ENCODE measurements around the gene SH3D19. TPM values are rescaled to one million over a fixed set of nuclear protein-coding genes. Genes with fewer than 3 reads are reported as not detected.
"Not testable (repeated sequence)": the region's sequence is repeated elsewhere in the genome, so short reads cannot be mapped to it uniquely, and the experiment has no call there.

Gene SH3D19
- total RNA-seq, 3 donors from 2014 or later, result 0.24 to 0.61 (median 0.56) TPM

DNA sequence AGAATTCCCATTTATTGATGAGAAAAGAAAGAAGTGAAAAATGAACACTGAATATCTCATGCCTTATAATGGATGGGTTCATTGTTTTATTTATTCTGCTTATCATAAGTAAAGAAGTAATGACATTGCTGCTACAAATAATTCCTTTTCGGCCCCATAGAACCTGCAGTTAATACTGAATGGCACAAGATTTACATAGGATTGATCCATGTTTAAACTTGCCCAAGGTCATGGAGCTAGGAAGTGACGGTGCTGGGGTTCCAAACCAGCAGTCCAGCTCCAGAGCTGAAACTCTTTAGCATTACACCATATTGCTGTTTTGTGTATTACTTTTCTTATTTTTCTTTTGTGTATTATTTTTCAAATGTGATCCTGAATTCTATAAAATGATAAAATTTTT lies 78.7 kb downstream of the SH3D19 start:
- Mint-ChIP-seq H3K9me3 (no peaks in the 10 kb centered on the region), H3K4me1 (ENCODE audit: low read depth) (no peaks in the 10 kb centered on the region), H3K36me3 (ENCODE audit: insufficient read depth) (no peaks in the 10 kb centered on the region), H3K27me3 (ENCODE audit: low read depth) (peaks cover 2% of the 10 kb centered on the region), H3K4me3 (no peak overlapping the region)
- no peak for DNase-seq
- no peak for ATAC-seq

GRCh38 chr4:151242305-151242704 lies 83.1 kb downstream of the SH3D19 start:
- no peak overlapping the region for H3K4me3 Mint-ChIP-seq
- DNase-seq, result no peak
- ATAC-seq, result no peak
- H3K4me1 Mint-ChIP-seq (ENCODE audit: low read depth), result no peaks in the 10 kb centered on the region
- H3K36me3 Mint-ChIP-seq (ENCODE audit: insufficient read depth), result no peaks in the 10 kb centered on the region
- no peaks in the 10 kb centered on the region for H3K9me3 Mint-ChIP-seq
- H3K27me3 Mint-ChIP-seq (ENCODE audit: low read depth), result peaks cover 20% of the 10 kb centered on the region

DNA sequence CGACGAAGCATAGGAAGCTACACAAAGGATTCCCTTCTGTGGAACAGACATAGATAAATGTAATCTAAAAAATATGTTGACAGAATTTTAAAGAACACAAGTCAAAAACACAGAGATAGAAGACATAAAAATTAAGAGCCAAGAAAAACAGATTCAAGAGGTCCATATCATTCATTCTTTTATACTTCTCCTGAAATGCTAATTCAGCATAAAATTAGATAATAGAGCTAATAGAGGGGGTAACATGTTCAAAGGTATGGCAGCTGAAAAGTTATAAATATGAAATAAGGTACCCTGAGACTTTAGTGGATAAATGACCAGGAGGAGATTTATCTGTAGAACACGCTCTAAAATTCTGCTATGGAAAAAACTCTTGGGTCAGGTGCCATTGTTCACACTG lies 85.8 kb downstream of the SH3D19 start:
- no peak for DNase-seq
- Mint-ChIP-seq H3K4me3 (no peak overlapping the region), H3K4me1 (ENCODE audit: low read depth) (no peaks in the 10 kb centered on the region), H3K36me3 (ENCODE audit: insufficient read depth) (no peaks in the 10 kb centered on the region), H3K9me3 (no peaks in the 10 kb centered on the region), H3K27me3 (ENCODE audit: low read depth) (peaks cover 17% of the 10 kb centered on the region)
- ATAC-seq, result no peak

DNA sequence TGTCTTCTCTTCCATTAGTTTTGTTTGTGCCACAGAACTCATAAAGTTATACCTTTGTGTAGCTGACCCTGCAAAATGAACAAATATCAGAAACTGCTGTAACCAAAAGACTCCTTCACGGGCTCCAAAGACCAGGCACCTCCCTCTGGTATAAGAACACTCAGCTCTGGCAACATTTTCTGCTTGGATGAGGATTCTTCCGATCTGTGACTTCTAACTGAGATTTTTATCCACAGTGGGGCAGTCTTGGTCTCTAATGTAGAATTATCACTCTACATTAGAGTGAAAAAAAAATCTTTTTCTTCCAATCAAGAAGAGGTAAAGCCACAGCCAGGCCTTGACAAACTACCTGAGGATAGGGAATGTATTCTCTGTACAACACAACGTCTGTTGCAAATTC lies 86.9 kb downstream of the SH3D19 start:
- Mint-ChIP-seq H3K36me3 (ENCODE audit: insufficient read depth) (no peaks in the 10 kb centered on the region), H3K4me1 (ENCODE audit: low read depth) (no peaks in the 10 kb centered on the region), H3K9me3 (no peaks in the 10 kb centered on the region), H3K4me3 (no peak overlapping the region), H3K27me3 (ENCODE audit: low read depth) (peaks cover 17% of the 10 kb centered on the region)
- no peak for ATAC-seq
- DNase-seq, result no peak

- ATAC-seq, result no peak
- no peaks in the 10 kb centered on the region for H3K9me3 Mint-ChIP-seq
- DNase-seq, result no peak
- peaks cover 17% of the 10 kb centered on the region for H3K27me3 Mint-ChIP-seq (ENCODE audit: low read depth)
- H3K36me3 Mint-ChIP-seq (ENCODE audit: insufficient read depth), result no peaks in the 10 kb centered on the region
- H3K4me3 Mint-ChIP-seq, result no peak overlapping the region
- no peaks in the 10 kb centered on the region for H3K4me1 Mint-ChIP-seq (ENCODE audit: low read depth)
Observed at GRCh38 chr4:151236036-151236435, 89.4 kb downstream of the SH3D19 start.

- not testable (repeated sequence) for DNase-seq; H3K4me1 Mint-ChIP-seq (ENCODE audit: low read depth); H3K4me3 Mint-ChIP-seq; ATAC-seq; H3K9me3 Mint-ChIP-seq; H3K36me3 Mint-ChIP-seq (ENCODE audit: insufficient read depth)
- H3K27me3 Mint-ChIP-seq (ENCODE audit: low read depth), result peaks cover 17% of the 10 kb centered on the region
Observed at GRCh38 chr4:151235373-151235772, 90.0 kb downstream of the SH3D19 start.

- Mint-ChIP-seq H3K36me3 (ENCODE audit: insufficient read depth) (no peaks in the 10 kb centered on the region), H3K9me3 (no peaks in the 10 kb centered on the region), H3K27me3 (ENCODE audit: low read depth) (peaks cover 16% of the 10 kb centered on the region), H3K4me1 (ENCODE audit: low read depth) (no peaks in the 10 kb centered on the region), H3K4me3 (no peak overlapping the region)
- ATAC-seq (no peak), DNase-seq (no peak)
Observed at GRCh38 chr4:151233600-151233999, 91.8 kb downstream of the SH3D19 start.

- Mint-ChIP-seq H3K9me3 (no peaks in the 10 kb centered on the region), H3K4me1 (ENCODE audit: low read depth) (no peaks in the 10 kb centered on the region), H3K36me3 (ENCODE audit: insufficient read depth) (no peaks in the 10 kb centered on the region), H3K4me3 (no peak overlapping the region), H3K27me3 (ENCODE audit: low read depth) (peaks cover 8% of the 10 kb centered on the region)
- DNase-seq (no peak), ATAC-seq (no peak)
Observed at GRCh38 chr4:151231915-151232595, 93.3 kb downstream of the SH3D19 start.

GRCh38 chr4:151228189-151229119 lies 97.0 kb downstream of the SH3D19 start:
- no peaks in the 10 kb centered on the region for H3K36me3 Mint-ChIP-seq (ENCODE audit: insufficient read depth)
- H3K4me1 Mint-ChIP-seq (ENCODE audit: low read depth), result no peaks in the 10 kb centered on the region
- DNase-seq, result no peak
- no peaks in the 10 kb centered on the region for H3K9me3 Mint-ChIP-seq
- ATAC-seq, result no peak
- H3K4me3 Mint-ChIP-seq, result no peak overlapping the region
- H3K27me3 Mint-ChIP-seq (ENCODE audit: low read depth), result peaks cover 11% of the 10 kb centered on the region

DNA sequence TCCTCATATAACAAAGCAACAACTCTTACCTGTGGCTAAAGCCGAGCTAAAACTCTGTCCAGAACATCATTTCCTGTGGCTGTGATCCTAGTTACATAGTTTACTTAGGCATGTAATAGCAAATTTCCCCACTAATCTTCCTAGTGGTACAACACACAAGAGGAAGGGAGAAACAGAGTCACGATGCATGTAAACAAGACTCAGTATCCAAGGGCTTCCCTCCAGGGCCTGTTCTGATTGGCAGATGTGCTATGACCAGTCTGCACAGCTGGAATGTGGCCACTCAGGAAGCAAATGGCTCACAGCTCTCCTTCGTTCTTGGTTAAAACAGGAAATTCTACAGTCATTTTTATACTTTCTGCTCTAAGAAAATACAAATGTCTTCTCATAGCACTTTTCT lies 97.7 kb downstream of the SH3D19 start:
- ATAC-seq, result no peak
- H3K27me3 Mint-ChIP-seq (ENCODE audit: low read depth), result peaks cover 11% of the 10 kb centered on the region
- H3K4me3 Mint-ChIP-seq, result no peak overlapping the region
- DNase-seq, result no peak
- H3K36me3 Mint-ChIP-seq (ENCODE audit: insufficient read depth), result no peaks in the 10 kb centered on the region
- no peaks in the 10 kb centered on the region for H3K4me1 Mint-ChIP-seq (ENCODE audit: low read depth)
- H3K9me3 Mint-ChIP-seq, result no peaks in the 10 kb centered on the region

- Mint-ChIP-seq H3K4me1 (ENCODE audit: low read depth) (no peaks in the 10 kb centered on the region), H3K9me3 (no peaks in the 10 kb centered on the region), H3K36me3 (ENCODE audit: insufficient read depth) (no peaks in the 10 kb centered on the region), H3K27me3 (ENCODE audit: low read depth) (peaks cover 11% of the 10 kb centered on the region), H3K4me3 (no peak overlapping the region)
- DNase-seq (no peak), ATAC-seq (no peak)
Observed at GRCh38 chr4:151227172-151227571, 98.2 kb downstream of the SH3D19 start.

GRCh38 chr4:151226004-151226932 lies 99.1 kb downstream of the SH3D19 start:
- Mint-ChIP-seq H3K36me3 (ENCODE audit: insufficient read depth) (no peaks in the 10 kb centered on the region), H3K27me3 (ENCODE audit: low read depth) (peaks cover 11% of the 10 kb centered on the region), H3K4me3 (no peak overlapping the region), H3K4me1 (ENCODE audit: low read depth) (no peaks in the 10 kb centered on the region), H3K9me3 (no peaks in the 10 kb centered on the region)
- DNase-seq (no peak), ATAC-seq (no peak)

DNA sequence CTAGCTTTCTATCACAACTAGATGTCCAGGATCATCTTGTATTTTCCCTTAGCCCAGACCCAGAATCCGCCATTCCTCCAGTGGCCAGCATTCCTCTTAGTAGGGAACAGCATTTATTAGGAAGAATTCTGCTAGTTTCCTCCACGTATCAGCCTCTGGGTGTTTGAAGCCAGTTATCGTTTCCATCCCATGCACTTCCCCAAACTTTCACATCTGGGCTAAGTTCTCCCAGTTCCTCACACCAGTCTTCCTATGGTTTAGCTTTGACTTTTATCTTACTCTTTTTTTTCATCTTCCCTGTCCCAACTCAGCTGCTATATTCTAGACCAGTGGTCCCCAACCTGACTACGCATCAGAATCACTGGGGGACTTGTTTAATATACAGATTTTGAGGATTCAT lies 101.9 kb downstream of the SH3D19 start:
- no peaks in the 10 kb centered on the region for H3K9me3 Mint-ChIP-seq
- no peak overlapping the region for H3K4me3 Mint-ChIP-seq
- peaks cover 9% of the 10 kb centered on the region for H3K27me3 Mint-ChIP-seq (ENCODE audit: low read depth)
- DNase-seq, result no peak
- H3K4me1 Mint-ChIP-seq (ENCODE audit: low read depth), result no peaks in the 10 kb centered on the region
- H3K36me3 Mint-ChIP-seq (ENCODE audit: insufficient read depth), result no peaks in the 10 kb centered on the region
- ATAC-seq, result no peak

DNA sequence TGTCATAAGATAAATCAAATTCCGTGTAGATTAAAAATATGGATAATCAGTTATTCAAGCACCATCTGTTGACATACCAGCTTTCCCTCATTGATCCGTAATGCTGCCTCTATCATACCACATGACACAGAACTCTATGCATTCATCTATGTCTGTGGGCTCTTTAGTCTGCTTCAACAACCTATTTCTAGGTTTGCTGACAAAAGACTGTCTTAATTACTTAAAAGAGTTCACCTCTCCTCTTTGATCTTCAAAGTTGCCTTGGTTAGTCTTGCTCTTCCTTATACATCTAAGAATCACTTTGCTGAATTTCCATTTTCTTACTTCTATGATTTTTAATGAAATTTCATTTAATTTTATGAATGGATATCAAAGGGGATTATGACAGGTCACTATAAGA lies 105.5 kb downstream of the SH3D19 start:
- no peak overlapping the region for H3K4me3 Mint-ChIP-seq
- no peaks in the 10 kb centered on the region for H3K4me1 Mint-ChIP-seq (ENCODE audit: low read depth)
- no peak for ATAC-seq
- no peak for DNase-seq
- peaks cover 8% of the 10 kb centered on the region for H3K27me3 Mint-ChIP-seq (ENCODE audit: low read depth)
- no peaks in the 10 kb centered on the region for H3K9me3 Mint-ChIP-seq
- H3K36me3 Mint-ChIP-seq (ENCODE audit: insufficient read depth), result no peaks in the 10 kb centered on the region
